ENCODE measurements around the gene NOP14. TPM values are rescaled to one million over a fixed set of nuclear protein-coding genes. Genes with fewer than 3 reads are reported as not detected.
A peak's percentile ranks its signal among the peaks of the same experiment; 100 is the strongest.

Gene NOP14
- polyA plus RNA-seq, 1 of the 3 experiments (the other 2 are of a cell fraction) = 9.8 TPM

GRCh38 chr4:2931512-2932301, 31.5 kb downstream of the NOP14 start (continued):
- TF ChIP-seq JUND (IDR thresholded peaks at IDR 0.05) (no peak), RXRA (IDR thresholded peaks at IDR 0.05; ENCODE audit: borderline replicate concordance, low read depth) (no peak), NRF1 (IDR thresholded peaks at IDR 0.05; ENCODE audit: low read depth, low read length) (no peak), FOXJ3 (CRISPR knock-in tag; IDR thresholded peaks at IDR 0.05) (no peak)

- no peak overlapping the region for H3K4me3 ChIP-seq (ENCODE audit: low read depth in 2 of 2, low read length in 1 of 2)
- H3K4me2 ChIP-seq = no peak overlapping the region
- H3K27ac ChIP-seq (ENCODE audit: low read depth in 2 of 2, low read length in 1 of 2) = no peak overlapping the region; a peak in 1 of 4 replicates
- H4K20me1 ChIP-seq (ENCODE audit: insufficient read depth) = 0 out of 2 replicates have a peak, but pooled peaks cover 3% of the 10 kb centered on the region
- ChIA-PET CTCF (interaction anchor here (1.0 kb wide), 1 partner anchor 10 kb away, joined by 3 read pairs; no protein-coding TSS in a partner anchor), POLR2A (no interaction called here)
- peak; percentile 27 for TF ChIP-seq CTCF (IDR thresholded peaks at IDR 0.05)
- TF ChIP-seq YY1 (IDR thresholded peaks at IDR 0.05; ENCODE audit: low read depth) = no peak
- no peak for DNase-seq
- H3K9me2 ChIP-seq = no peaks in the 10 kb centered on the region
- no peaks in the 10 kb centered on the region for H3K27me3 ChIP-seq (ENCODE audit: insufficient read depth)
- H3K9ac ChIP-seq = no peak overlapping the region
- H3F3A ChIP-seq (replicated peaks; ENCODE audit: insufficient read depth) = peaks cover 13% of the 10 kb centered on the region
- H3K9me3 ChIP-seq = no peaks in the 10 kb centered on the region
- peaks cover 14 to 65% of the 10 kb centered on the region in 2 experiments for H3K36me3 ChIP-seq (replicated peaks in 1 of 2; ENCODE audit: control insufficient read depth in 1 of 2, insufficient read depth in 2 of 2, low read length in 1 of 2)
- 100% methylated on average over 3 of the region's 34 CpGs for WGBS (ENCODE audit: low lambda C conversion rate)
- peaks cover 11 to 24% of the 10 kb centered on the region in 2 experiments; a peak in 3 of 4 replicates for H3K4me1 ChIP-seq (ENCODE audit: control insufficient read depth in 1 of 2, insufficient read depth in 2 of 2, low read depth in 1 of 2, low read length in 1 of 2)
- H2AFZ ChIP-seq (ENCODE audit: low read depth) = no peak overlapping the region
- peaks cover 26% of the 10 kb centered on the region for H3K79me2 ChIP-seq (ENCODE audit: insufficient read depth)
These were observed 32.3 kb downstream of the NOP14 start for GRCh38 chr4:2930758-2931511.

DNA sequence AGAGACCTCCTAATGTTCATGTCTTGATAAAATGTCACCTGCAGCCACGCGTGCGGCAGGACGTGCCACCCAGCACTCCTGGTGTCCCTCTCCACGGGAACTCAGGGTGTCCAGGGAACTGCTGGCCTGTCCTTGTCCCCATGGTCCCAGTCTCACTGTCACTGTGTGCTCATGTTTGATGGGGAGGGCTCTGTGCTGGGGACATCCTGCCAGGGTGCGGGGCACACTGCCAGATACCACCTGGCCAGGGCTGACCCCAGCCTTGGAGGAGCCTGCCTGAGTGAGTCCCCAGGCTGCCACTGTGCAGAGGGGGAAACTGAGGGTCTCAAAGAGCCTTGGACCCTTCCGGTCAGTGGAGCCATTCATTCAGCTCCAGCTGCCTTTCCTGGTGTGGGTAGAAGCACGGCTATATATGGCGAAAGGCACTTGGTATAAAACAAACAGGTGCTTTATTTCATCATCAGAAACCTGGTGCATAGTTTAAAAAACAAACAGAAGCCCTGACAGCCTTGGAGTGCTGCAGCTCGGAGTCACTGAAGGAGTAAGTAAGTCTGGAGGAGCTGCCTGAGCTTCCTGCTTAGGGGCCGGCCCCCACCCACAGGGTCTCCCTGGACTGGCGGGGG, 33.0 kb downstream of the NOP14 start:
- Histone ChIP-seq H3K36me3 (replicated peaks in 1 of 2; ENCODE audit: control insufficient read depth in 1 of 2, insufficient read depth in 2 of 2, low read length in 1 of 2) (peaks cover 14 to 71% of the 10 kb centered on the region in 2 experiments), H2AFZ (ENCODE audit: low read depth) (no peak overlapping the region), H4K20me1 (ENCODE audit: insufficient read depth) (peaks cover 3% of the 10 kb centered on the region; the same call in 1 of the 2 replicates), H3F3A (replicated peaks; ENCODE audit: insufficient read depth) (peaks cover 8% of the 10 kb centered on the region), H3K4me3 (ENCODE audit: low read depth in 2 of 2, low read length in 1 of 2) (no peak overlapping the region), H3K27me3 (ENCODE audit: insufficient read depth) (no peaks in the 10 kb centered on the region), H3K9me3 (no peaks in the 10 kb centered on the region), H3K9me2 (no peaks in the 10 kb centered on the region), H3K9ac (no peak overlapping the region), H3K4me2 (no peak overlapping the region), H3K79me2 (ENCODE audit: insufficient read depth) (peaks cover 19% of the 10 kb centered on the region), H3K27ac (ENCODE audit: low read depth in 2 of 2, low read length in 1 of 2) (no peak overlapping the region; a peak in 1 of 4 replicates), H3K4me1 (ENCODE audit: control insufficient read depth in 1 of 2, insufficient read depth in 2 of 2, low read depth in 1 of 2, low read length in 1 of 2) (peaks cover 7 to 17% of the 10 kb centered on the region in 2 experiments; a peak in 2 of 4 replicates)
- CTCF ChIA-PET = interaction anchor here (1.0 kb wide), 1 partner anchor 9 kb away, joined by 3 read pairs; no protein-coding TSS in a partner anchor
- DNase-seq = no peak
- POLR2A ChIA-PET = no interaction called here
- 95% methylated on average over 11 of the region's 12 CpGs for WGBS (ENCODE audit: low lambda C conversion rate)
- no peak for TF ChIP-seq FOXM1 (IDR thresholded peaks at IDR 0.05; ENCODE audit: low read depth)
- no peak for TF ChIP-seq RFX5 (IDR thresholded peaks at IDR 0.05; ENCODE audit: low read length)
- no peak for TF ChIP-seq RAD21 (IDR thresholded peaks at IDR 0.05; ENCODE audit: low read length)
- no peak for TF ChIP-seq POLR2AphosphoS5 (IDR thresholded peaks at IDR 0.05; ENCODE audit: low read depth, low read length)
- TF ChIP-seq GATA2 (CRISPR knock-in tag; IDR thresholded peaks at IDR 0.05) = no peak
- TF ChIP-seq EZH2phosphoT487 (IDR thresholded peaks at IDR 0.05; ENCODE audit: borderline replicate concordance, low read depth) = no peak
- TF ChIP-seq, protein P1, sequence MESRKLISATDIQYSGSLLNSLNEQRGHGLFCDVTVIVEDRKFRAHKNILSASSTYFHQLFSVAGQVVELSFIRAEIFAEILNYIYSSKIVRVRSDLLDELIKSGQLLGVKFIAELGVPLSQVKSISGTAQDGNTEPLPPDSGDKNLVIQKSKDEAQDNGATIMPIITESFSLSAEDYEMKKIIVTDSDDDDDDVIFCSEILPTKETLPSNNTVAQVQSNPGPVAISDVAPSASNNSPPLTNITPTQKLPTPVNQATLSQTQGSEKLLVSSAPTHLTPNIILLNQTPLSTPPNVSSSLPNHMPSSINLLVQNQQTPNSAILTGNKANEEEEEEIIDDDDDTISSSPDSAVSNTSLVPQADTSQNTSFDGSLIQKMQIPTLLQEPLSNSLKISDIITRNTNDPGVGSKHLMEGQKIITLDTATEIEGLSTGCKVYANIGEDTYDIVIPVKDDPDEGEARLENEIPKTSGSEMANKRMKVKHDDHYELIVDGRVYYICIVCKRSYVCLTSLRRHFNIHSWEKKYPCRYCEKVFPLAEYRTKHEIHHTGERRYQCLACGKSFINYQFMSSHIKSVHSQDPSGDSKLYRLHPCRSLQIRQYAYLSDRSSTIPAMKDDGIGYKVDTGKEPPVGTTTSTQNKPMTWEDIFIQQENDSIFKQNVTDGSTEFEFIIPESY (IDR thresholded peaks at IDR 0.05; ENCODE audit: borderline replicate concordance, low read depth) = no peak
- no peak for TF ChIP-seq IRF3 (IDR thresholded peaks at IDR 0.05; ENCODE audit: low read depth, low read length)
- no peak for TF ChIP-seq MXI1 (IDR thresholded peaks at IDR 0.05; ENCODE audit: low read depth, low read length)
- no peak for TF ChIP-seq TAF1 (IDR thresholded peaks at IDR 0.05; ENCODE audit: borderline replicate concordance, low read depth, low read length)
- TF ChIP-seq SIN3A (IDR thresholded peaks at IDR 0.05; ENCODE audit: borderline replicate concordance, low read depth, low read length) = no peak

Measured in SK-N-SH (cell line).